Measurements from ENCODE around the gene UIMC1.

The UIMC1 gene

DNA sequence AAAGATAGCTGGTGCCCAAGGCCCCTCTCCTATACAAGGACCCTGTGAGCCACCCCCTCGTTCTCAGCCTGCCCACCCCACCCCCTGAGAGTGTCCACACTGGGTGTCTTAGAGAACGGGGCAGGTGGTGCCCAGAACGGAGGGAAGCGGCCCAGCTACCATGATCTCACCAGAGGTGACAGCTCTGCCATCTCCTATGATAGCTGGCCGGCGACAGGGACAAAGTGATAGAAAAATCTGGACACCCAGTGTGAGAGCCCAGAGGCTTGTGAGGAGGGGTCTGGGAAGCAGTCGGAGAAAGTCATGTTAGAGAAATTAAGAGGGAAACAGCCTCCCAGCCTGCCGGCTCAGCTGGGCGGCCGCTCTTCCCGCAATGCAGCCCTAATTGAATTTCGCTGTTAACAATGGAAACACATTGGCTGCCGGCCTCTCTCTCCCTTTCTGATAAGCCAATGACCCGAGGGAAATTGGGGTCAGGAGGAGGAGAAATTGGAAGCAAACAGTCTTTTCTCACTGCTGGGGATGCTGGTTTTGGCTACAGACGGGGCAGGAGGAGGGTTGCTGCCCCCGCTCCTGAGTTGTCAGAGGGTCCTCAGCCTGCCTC, 139.8 kb downstream of the UIMC1 start:
- no peak for DNase-seq

DNA sequence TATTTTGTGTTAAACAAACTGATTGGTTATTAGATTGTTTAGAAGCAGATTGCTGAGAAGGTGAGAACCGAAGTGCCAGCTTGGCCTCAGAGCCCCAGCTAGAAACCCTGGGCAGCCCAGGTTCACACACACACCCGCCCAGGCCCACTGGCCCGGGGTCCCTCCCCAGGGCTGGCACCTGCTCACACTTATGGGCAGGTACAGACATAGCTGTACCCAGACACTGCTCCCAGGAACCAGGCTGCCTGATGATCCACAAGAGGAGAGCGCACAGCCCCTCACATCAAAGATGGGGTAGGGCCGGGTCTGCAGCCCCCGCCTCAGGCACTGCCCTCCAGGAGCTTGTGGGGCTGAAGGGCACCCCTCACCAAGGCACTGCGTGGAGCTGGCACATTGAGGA, 140.6 kb downstream of the UIMC1 start:
- DNase-seq: no peak

DNA sequence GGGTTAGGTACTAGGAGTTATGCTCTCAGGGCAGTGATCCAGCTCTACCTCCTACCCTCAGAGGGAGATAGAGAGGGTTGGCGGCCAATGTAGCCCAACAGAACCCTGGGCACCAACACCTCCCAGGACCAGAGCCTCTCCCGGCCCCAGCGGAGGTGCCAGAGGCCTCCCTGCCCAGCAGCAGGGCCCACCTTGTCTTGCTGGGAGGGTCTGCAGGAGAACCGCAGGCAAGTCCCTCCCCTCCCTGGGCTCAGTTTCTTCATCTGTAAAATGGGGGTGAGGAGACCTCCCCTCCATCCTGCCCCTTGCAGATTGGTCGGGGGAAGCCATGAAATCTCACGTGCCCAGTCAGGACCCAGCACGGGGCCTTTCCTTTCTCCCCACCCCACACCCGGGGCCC, 141.8 kb downstream of the UIMC1 start:
- no peak for DNase-seq

DNA sequence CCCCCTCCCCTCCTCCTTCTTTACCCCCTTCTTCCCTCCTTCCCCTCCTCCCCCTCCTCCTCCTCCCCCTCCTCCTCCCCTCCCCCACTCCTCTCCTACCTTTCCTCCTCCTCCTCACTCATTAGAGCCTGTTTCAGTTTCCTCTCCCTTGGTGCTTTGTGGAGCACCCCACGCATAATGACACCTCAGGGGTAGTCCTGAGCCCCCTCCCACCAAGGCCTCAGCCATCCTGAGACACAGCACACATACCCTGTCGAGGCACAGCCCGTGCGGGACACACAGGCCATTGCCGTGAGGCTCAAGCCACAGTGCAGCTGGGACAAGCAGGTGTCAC, 142.8 kb downstream of the UIMC1 start:
- no peak for DNase-seq

DNA sequence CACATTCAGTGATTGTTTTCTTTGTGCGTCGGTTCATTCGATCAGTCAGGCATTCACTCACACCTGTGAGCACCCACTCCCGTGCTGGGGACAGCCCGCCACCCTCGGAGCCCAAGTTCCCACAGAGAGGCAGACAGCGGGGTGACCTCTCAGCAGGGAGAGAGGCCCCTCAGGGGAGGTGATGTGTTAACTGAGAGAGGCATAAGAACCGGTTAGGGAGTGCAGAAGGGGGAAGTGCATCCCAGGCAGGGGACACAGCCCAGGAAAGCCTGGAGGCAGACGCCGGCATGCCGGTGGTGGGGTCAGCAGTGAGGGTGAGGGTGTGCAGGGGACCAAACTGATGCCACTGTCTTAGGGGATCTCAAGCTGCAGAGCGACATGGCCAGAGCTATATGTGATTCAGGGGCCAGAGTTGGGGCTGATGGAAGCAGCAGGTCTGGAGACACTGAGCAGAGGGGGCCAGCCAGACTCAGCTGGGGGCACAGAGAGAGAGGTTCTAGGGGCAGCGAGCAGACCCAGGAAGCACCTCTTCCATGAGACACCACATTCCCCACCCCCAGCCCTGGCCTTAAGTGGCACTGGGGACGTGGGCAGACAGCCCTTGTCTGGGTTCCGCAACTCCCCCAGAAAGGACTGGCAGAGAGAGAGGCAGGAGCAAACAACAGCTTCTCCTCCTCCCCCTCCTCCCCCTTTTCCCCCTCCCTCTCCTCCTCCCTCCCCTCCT, 143.4 kb downstream of the UIMC1 start:
- DNase-seq: no peak

DNA sequence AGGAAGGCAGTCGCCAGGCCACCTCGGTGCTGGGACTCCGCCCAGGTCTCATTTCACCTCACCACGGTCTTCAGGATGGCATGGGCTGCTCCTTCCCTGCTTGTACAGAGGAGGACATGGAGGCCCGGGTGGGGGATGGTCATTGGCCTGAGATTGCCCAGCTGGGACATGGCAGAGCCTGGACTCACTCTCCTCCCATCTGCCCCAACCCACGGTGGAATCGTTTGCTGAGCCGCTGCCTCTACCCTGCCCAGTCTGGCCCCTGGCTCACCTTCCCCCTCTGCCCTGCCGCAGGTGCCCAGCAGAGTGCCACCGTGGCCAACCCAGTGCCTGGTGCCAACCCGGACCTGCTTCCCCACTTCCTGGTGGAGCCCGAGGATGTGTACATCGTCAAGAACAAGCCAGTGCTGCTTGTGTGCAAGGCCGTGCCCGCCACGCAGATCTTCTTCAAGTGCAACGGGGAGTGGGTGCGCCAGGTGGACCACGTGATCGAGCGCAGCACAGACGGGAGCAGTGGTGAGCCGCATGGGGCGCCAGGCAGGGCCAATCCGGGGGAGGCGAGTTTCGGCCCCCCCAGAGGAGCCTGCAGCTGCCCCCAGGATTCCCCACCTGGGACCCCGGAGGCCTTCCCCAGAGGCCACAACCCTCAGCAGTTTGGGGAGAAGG, 144.1 kb downstream of the UIMC1 start:
- no peak for DNase-seq

DNA sequence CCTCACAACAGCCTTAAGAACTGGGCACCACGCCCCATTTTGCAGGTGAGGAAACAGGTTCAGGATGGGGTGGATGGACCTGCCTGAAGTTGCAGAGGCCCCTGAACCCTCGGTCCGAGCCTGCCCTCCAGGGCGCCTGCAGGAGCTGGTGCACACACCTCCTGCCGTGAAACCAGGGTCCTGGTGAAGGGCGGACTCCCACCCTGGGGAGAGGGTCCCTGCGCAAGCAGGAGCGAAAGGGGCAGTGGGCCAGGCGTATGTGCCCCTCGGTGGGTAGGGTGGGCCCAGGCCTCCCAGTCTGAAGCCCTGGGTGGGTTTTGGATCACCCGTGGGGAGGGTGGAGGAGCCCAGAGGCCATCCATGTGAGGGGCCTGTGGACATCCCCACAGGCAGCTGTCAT, 145.3 kb downstream of the UIMC1 start:
- no peak for DNase-seq

DNA sequence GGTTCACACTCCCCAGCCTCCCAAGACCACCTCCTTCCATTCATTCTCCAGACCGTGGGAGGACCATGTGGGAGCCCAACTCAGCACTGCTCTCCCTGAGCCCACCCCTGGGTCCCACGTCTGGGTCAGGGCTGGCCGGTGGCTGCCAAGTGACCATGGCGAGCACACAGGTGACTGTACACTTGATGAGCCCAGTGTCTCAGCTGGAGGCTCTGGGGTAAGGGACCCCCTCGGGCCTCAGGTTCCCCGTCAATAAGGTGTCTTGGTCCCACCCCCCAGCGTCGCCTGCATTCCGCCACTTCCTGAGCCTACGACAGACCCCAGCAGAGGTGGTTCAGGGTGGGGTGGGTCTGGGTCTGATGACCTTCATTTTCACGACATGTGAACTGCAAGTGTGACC, 146.2 kb downstream of the UIMC1 start:
- no peak for DNase-seq

DNA sequence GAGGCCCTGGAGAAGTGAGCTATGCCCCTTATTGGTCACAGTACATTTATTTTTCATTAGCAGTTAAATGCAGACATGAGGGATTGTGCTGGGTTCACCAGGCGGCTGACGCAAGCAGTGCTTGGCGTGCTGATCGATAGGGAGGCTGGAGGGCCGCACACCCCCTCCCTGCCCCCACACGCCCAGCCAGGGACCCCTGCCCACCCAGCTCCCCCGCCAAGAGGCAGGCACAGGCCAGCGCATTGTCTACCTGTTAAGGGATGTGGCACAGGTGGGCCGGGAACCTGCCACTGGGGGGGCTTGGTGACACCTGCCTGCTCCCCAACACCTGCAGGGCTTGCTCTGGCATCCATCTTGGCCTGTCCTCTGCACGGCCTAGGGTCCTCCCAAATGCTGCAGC, 146.7 kb downstream of the UIMC1 start:
- no peak for DNase-seq

DNA sequence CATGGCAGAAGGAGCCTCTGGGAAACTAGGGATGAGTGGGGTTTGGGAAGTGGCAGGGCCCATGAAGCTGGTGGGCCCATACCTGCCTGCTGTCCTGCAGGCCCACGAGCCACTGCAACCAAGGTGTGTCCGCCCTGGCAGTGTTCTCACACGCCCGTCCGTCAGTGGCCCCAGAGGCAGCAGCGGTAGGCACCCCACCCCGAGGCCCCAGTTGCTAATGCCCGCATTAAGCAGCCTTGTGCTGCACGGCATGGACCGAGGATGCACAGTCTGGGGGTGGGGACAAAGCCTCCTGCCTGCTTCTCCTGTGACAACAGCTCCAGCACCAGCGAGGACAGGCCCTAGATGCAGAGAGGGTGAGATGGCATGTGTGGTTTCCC, 148.7 kb downstream of the UIMC1 start:
- no peak for DNase-seq

DNA sequence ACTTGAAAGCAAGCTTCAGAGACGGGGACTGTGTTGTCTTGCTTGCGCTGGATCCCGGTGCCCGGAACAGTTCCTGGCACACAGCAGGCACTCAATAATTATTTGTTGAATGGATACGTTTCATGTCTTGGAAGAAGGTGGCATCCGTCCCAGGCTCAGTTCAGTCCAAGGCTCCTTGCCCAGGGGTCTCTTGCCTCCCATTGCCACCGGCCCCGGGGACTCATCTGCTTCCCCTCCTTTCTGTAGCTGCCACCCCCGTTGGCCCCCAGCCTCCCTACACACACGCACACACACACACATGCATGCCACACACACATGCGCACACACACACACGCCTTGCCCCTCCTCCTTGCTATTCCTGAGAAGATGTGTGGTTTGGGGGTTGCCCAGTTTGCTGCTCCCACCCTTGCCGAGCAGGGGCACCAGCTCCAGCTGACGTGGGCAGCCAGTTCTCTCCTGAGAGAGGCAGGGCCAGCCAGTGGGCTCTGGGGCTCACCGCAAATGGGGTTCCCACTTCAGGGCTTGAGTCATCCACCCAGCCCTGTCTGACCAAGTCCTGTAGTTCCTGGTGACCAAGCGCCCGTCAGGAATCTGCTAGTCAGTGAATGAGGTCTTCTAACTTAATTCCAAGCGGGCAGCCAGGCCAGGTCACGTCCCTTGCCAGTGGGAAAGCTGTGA, 149.2 kb downstream of the UIMC1 start:
- DNase-seq: no peak

DNA sequence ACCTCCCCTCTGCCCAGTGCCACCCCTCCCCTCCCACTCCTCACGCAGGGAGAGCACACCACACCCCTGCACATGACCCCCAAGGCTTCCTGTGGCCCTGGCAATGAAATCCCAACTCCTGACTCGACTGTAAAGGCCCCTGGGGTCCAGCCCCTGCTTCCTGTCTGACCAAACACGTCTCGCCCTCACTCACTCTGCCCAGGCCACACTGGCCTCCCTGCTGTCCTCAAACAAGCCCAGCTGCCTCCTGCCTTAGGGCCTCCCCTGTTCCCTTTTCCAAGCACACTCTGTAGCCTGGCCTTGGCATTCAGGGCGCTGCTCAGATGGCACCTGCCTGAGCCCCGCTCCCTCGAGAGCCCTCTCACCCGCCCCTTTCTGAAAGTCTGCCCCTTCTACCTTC, 149.8 kb downstream of the UIMC1 start:
- DNase-seq: no peak

DNA sequence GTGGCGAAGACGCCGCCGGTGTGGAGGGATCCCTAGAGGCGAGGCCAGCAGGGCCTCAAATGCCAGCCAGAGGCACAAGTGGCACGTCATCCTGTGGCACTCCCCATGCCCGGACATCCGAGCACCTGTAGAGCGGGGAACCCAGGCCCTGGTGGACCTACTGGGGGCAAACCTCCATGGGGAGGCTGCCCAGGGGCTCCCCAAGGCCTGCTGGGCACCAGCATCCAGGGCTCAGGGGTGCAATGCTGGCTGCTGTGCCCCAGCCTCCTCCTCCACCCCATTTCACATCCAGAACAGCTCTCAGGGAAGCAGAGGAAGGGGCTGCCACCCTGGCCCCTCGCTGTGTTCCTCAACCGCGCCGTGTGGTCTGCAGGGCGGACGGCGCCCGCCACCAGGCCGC, 151.0 kb downstream of the UIMC1 start:
- no peak for DNase-seq
